NCI-H1092 (cell line): ENCODE results near the gene TERT.
"Not testable (repeated sequence)": the region's sequence is repeated elsewhere in the genome, so short reads cannot be mapped to it uniquely, and the experiment has no call there.

Source experiments
- DNase-seq: peaks from one replicate; lab custom pipeline; 2025; lab: John Stamatoyannopoulos, UW

The TERT gene

DNA sequence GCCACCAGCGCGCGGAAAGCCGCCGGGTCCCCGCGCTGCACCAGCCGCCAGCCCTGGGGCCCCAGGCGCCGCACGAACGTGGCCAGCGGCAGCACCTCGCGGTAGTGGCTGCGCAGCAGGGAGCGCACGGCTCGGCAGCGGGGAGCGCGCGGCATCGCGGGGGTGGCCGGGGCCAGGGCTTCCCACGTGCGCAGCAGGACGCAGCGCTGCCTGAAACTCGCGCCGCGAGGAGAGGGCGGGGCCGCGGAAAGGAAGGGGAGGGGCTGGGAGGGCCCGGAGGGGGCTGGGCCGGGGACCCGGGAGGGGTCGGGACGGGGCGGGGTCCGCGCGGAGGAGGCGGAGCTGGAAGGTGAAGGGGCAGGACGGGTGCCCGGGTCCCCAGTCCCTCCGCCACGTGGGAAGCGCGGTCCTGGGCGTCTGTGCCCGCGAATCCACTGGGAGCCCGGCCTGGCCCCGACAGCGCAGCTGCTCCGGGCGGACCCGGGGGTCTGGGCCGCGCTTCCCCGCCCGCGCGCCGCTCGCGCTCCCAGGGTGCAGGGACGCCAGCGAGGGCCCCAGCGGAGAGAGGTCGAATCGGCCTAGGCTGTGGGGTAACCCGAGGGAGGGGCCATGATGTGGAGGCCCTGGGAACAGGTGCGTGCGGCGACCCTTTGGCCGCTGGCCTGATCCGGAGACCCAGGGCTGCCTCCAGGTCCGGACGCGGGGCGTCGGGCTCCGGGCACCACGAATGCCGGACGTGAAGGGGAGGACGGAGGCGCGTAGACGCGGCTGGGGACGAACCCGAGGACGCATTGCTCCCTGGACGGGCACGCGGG is at the start of gene TERT:
TERT (minus strand) TSS at position 234 of the 815 bp plus-strand sequence; CDS start at position 155, 79 bp downstream.
- DNase-seq = no peak

DNA sequence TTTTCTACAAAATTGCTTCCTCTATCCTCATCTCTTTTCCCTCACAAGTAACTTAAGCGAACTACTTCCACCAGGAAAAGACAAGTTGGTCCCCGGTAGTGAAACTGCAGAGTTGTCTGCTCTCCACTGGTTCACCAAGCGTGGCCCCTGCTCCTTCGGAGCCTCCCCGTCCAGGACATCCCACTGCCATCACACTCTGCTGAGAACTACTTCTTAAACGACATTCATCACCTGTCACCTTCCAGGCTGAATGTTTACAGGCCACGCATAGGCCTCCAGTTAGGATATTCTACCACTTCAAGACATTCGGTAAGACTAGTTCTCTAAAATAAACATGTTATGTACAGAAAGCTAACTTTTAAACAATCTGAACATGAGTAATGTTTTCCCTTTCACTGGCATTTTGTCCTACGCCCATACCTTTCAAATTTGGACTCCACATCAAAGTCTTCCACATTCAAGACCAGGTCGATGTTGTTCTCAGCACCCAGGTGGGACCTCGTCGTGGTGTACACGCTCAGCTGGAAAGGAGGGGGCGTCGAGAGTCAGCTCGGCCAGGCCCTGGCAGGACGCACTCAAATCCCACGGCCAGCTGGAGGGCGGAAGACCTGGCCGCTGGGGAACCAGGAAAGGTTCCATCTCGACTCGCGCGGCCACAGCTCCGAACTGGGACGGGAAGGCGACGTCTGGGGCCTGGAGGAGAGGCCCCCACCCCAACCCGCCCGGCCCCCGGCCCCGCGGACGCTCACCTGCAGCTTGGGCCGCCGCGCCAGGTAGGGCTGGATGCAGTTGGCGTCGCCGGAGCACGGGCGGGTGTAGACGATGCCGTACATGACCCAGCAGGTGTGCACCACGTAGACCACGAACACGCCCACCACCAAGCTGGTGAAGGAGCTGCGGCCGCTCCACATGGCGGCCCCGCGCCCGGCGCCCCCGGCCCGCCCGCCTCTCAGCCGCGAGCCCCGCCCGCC is 49.3 kb upstream of the TERT start:
- DNase-seq = no peak

DNA sequence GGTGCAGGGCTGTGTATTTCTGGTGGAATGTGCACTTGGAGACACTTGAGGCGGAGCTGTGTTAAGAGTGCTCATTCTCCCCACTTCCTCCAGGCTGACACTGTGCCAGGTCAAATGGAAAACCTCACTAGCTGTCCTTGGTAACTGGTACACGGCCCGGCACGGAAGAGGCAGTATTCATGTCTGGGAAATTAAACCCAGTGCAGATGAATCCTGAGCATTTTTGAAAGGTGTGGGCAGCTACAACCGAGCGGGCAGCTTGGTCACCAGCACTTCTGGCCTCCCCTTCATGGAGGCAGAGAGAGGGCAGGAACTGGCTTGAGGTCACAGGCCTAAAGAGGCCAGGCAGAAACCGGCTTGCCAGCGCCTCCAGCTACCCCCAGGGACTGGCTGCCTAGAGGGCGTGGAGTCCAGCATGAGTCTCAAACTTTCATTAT is 48.5 kb upstream of the TERT start:
- DNase-seq = no peak

DNA sequence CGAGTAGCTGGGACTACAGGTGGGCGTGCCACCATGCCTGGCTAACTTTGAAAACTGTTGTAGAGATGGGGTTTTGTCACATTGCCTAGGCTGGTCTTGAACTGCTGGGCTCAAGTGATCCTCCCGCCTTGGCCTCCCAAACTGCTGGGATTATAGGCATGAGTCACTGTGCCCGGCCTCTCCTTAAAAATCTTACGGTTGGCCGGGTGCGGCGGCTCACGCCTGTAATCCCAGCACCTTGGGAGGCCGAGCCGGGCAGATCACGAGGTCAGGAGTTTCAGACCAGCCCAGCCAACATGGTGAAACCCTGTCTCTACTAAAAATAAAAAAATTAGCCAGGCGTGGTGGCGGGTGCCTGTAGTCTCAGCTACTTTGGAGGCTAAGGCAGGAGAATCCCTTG is 47.8 kb upstream of the TERT start:
- not testable (repeated sequence) for DNase-seq

DNA sequence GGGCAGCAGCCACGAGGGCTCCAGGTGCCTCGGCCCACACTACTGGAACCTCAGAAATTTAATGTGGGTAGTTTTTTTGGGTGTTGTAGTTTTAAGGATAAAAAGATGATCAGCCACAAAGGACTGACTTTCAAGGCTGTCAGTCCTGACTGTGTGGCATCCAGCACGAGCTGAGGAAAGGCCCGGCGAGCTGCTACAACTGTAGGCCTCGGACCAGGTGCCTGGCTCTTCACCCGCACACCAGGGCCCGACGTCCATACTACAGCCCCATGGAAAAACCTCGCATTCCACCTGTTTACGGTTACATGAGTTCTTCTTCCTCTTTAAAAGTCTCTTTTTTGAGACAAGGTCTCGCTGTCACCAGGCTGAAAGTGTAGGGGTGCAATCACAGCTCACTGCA is 47.4 kb upstream of the TERT start:
- no peak for DNase-seq

DNA sequence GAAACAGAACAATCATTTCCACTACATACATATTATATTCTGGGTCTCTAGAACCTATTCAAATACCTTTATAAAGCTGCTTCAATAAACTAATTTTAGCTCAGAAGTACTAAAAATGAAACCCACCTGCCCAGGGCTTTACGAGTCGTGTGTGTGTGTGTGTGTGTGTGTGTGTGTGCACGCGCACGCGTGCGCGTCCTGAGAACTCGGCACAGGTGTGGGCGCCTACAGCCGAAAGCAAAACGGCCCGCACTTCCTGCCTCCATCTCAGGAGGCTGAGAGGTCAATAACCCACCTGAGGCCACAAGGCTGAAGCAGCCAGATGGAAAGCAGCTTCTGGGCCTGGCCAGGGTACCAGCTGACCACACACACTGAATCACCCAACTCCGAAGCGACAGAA is 47.0 kb upstream of the TERT start:
- DNase-seq = no peak

DNA sequence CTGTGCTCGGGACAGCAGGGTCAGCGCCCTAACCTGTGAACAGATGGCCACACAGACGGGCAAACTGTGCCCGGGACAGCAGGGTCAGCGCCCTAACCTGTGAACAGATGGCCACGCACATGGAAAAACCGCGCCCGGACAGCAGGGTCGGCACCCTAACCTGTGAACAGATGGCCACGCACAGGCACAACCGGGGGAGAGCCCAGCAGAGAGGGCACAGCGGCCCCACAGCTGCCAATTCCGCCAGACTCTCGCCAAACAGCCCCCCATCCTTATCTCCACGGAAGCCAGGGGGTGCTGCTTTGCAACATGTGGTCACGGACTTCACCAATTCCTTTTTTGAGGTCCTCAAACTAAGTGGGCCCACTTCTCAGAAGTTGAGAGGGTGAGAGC is 44.9 kb upstream of the TERT start:
- DNase-seq = not testable (repeated sequence)

DNA sequence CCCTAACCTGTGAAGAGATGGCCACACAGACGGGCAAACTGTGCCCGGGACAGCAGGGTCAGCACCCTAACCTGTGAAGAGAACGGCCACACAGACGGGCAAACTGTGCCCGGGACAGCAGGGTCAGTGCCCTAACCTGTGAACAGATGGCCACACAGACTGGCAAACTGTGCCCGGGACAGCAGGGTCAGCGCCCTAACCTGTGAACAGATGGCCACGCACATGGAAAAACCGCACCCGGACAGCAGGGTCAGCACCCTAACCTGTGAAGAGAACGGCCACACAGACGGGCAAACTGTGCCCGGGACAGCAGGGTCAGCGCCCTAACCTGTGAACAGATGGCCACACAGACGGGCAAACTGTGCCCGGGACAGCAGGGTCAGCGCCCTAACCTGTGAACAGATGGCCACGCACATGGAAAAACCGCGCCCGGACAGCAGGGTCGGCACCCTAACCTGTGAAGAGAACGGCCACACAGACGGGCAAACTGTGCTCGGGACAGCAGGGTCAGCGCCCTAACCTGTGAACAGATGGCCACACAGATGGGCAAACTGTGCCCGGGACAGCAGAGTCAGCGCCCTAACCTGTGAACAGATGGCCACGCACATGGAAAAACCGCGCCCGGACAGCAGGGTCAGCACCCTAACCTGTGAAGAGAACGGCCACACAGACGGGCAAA is 44.4 kb upstream of the TERT start:
- not testable (repeated sequence) for DNase-seq

DNA sequence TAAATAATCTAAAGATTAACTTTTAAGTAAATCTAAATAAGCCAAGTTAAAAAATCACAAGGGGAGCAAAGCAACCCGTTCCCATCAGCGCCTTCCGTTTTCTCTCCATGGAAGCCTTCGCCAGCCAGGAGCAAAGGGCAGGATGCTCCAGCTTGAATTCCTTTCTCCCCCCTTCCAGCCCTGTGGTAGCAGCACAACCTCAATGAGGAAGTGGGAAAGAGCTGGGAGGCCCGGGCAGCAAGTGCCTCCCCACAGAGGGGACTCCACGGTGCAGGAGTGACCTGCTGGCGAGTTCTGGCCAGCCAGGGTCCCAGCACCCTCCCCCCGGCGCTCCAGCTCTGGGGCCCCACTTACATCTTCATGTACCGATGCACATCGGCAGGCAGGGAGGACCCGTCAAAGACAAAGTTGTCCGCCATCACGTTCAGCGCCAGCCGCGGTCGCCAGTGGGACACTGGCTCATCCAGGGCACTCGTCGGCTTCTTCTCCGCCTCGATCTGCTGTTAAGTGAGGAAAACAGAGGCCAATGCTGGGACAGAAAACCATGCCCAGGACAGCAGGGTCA is 43.7 kb upstream of the TERT start:
- DNase-seq = no peak

DNA sequence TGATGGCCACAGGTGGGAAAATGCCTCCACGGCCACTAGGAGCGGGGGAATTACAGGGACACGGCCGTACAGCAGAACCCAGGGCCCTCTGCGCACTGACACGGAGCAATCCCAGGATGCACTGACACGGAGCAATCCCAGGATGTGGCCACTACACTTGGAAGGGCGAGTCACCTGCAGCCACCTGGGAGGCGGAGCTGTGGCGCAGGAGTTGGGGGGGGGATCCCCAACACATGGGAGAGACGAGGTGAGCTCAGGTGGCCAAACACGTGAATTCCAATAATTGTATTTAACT is 43.3 kb upstream of the TERT start:
- no peak for DNase-seq

DNA sequence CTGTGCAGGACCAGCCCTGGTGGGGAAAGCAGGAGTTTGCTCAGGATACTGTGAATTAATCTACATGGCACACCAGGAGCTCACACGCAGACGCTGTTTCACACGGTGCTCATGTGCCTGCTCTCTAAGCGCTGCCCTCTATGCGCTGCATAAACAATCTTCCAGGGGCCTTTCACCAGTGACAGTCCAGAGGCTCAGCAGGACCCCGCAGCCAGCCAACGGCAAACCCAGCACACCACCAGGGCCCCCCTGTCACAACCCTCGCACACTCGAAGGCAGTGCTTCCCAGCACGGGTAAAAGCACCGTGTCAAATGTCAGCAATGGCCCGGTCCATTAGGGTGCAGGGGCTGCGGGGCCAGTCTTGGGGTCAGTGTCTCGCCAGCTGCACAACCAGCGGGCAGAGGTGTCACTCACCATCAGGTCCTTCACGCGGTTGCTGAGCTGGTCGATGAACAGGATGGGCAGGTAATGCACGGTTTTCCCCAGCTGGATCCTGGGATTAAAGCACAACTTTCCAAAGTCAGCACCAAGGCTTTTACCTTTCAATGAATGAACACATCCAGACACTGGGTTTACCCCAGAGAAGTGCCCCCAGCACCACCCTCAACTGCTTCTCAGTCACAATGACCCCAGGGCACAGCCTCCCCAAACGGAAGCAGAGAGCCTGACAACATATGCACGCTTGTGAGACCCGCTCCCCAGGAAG is 42.8 kb upstream of the TERT start:
- DNase-seq = no peak

DNA sequence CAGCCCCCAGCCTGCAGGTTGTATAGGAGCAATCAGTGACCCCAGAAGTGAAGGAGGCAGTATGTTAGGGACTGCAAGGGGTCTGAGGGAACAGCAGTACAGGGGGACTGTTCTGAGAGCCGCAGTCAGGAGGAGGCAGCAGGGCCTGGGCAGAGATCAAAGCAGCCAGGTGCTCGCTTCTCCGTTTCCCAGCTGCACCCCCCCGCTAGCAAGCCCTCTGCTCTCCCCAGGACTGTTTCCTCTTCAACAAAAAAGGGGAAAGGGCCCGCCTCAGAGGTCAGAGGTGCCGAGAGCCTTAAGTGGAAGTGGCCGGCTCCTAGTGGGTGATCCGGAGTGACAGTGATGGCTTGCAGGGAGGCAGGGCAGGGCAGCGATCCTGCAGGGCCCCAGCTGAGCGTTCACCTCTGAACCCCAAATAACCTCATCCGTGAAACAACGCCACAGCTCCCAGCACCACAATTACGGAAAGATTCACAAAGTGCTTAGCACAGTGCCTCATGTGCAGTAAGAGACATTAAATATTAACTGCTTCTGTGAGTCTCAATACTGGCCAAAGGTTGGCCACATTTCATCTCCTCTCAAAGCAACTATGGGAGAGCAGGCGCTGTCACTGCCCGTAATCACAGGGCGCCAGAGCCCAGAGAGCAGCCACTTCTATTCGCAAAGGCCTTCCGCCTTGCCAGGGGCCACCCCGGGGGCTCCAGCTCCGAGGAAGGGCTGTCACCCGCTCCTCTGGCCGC is 42.1 kb upstream of the TERT start:
- no peak for DNase-seq

DNA sequence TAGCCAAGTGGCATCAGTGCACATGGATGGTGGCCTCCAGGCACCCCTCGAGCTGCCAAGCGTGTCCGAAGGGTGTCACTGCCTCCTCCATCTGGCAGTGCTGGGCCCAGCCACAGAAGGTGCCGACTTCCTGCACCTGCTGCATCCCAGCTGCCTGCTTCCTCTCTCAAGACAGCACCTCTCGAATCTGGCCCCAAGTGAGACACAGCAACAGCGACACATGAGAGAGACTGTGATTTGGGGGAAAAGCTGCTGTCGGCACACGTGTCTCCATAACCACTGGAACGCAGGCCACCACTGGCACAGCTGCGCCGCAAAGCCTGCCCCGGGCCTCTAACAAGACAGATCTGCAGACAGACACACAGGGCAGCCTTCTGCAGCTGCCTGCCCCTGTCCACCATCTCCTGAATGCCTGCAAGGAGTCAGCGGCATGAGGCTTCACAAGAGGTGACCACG is 41.3 kb upstream of the TERT start:
- DNase-seq = no peak

DNA sequence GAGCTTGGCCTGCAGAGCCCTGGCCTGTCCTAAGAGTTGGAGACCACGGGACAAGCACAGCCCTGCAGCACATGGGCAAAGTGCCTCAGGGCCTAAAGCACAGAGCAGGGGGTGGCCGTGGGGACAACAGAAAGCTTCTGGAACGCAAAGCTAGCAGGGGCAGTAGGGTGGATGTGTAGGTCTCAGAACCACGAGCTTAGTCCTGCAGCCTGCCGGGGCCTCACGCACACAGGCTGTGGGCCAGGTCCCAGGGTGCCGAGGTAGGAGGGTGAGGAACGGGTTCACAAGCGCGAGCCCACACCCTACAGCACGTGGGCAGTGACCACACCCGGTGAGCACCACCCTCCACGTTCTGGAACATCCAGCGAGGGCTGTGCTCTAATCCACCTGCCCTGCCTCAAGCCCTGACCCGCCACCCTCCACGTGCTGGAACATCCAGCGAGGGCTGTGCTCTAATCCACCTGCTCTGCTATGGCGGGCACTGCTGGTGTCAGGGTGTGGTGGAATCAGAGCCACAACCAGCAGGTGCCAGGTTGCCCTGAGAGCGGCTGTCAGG is 40.8 kb upstream of the TERT start:
- DNase-seq = no peak

DNA sequence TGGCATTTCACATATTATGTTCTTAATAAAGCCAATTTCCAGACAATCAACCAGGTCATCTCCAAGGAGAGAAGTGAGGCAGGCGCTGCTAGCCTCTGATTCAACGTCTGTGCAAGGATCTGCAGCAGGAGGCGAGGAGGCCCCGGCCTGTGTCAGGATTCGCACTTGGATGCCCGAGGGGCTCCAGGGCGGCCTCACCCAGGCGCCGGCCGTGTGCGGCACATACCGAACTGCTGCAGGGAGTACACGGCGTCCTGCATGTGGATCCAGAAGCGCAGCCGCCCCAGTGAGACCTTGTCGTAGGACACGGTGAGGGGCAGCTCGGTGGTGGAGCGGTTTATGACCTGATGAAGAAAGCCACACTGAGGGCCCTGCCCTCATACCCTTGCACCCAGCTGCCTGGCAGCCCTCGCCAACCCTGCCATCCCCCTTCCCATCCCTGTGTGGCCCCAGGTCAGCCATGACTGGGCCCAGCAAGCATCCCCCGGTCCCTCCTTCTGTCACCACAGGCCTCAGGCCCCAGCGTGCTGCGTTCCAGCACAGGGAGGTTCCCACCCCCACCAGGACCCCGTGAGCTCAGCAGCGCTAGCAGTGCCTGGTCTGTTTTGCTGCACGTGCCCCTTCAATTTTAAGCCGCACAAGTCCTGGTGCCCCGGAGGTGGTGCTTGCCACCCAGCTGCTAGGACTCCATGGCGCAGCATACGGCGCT is 40.1 kb upstream of the TERT start:
- no peak for DNase-seq

DNA sequence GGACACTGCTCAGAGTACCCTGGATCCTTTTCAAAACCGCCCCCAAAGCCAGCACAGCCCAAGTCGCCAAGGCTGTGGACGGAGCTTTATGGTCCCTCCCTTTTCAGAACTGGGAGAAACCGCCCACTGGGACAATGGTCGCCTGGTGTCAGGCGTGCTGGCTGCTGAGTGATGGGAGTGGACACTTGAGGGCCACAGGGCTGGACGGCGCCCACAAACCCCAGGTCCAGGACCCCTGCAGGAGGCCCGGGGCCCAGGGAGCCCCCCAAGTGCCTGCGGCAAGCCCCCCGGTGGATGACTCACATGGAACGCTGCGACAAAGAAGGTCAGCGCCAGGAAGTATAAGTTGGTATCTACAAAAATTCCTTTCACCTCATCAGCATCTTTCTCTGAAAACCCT is 39.1 kb upstream of the TERT start:
- no peak for DNase-seq

DNA sequence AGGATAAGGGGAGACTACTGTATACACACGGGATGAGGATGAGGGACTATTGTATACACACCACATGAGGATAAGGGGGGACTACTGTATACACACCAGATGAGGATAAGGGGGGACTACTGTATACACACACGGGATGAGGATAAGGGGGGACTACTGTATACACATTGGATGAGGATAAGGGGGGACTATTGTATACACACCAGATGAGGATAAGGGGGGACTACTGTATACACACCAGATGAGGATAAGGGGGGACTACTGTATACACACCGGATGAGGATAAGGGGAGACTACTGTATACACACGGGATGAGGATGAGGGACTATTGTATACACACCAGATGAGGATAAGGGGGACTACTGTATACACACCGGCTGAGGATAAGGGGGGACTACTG is 38.4 kb upstream of the TERT start:
- DNase-seq = not testable (repeated sequence)

DNA sequence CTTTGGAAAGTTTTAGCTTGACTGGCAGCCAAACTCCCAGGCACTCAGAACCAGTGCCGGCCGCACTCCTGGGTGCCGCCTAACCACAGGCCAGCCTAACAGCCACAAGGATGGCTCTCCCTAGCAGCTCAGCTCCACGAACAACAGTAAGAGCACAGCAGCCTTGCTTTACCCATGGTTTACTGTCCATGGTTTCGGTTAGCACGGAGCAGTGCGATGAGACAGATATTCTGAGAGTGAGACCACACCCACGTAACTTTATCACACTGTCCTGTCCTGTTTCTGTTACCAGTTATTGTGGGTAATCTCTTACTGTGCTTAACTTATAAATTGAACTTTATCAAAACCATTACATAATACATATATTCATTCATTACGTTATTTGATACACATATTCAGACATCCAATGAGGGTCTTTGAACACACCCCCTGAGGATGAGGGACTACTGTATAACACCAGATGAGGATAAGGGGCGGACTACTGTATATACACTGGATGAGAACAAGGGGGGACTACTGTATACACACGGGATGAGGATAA is 37.7 kb upstream of the TERT start:
- no peak for DNase-seq

DNA sequence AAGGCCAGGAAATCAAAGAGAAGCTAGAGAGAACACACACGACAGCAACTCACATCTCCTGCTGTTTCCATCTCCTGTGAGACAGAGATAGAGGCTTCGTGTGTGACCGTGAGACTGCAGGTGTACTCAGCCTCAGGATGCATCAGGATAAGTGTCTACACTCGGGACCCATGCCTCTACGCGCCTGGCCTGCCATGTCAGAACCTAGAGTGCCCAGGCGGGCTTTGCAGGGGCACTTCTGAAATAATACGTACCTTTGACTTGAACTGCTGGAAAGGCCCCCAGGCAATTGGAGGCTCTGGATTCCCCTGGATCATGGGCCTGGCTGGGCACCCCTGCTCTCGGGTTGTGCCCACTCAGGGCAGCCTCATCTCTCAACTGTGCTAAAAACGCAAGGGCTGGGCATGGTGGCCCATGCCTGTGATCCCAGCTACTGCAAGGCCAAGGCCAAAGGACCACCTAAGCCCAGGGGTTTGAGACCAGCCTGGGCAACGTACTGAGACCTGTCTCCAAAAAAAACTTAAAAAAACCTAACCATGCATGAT is 37.1 kb upstream of the TERT start:
- no peak for DNase-seq
